ENCODE data around the gene KCNB1. TPM values are rescaled to one million over a fixed set of nuclear protein-coding genes. Genes with fewer than 3 reads are reported as not detected.

Gene KCNB1
- polyA plus RNA-seq, 3 donors from 2014 or later = not detected

DNA sequence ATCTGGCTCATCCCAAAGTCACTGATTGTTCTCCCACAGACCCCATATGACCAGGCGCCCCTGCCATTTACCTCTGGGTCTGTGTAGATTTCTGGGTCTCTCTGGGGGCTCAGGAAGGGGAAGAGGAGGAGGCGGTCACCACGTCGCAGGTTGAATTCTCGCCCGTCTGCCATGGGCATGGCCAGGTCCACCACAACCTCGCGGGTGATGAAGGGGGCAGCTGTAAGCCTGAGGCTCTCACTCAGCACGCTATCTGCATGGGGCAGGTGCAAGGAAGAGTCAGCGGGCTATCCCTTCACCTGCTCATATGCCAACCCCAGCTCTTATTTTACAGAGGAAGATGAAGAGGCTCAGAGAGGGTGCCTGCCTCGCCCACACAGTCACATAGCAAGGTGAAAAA lies 30.5 kb upstream of the KCNB1 start:
- H3K36me3 Mint-ChIP-seq = no peaks in the 10 kb centered on the region

GRCh38 chr20:49511788-49512525 lies 29.5 kb upstream of the KCNB1 start:
- no peaks in the 10 kb centered on the region for H3K9me3 Mint-ChIP-seq
- H3K27me3 Mint-ChIP-seq (ENCODE audit: low read depth in 3 of 3) = peaks cover 8 to 31% (median 14%) of the 10 kb centered on the region in 3 donors
- H3K4me3 Mint-ChIP-seq = no peak overlapping the region
- H3K36me3 Mint-ChIP-seq = no peaks in the 10 kb centered on the region
- H3K27ac Mint-ChIP-seq = no peak overlapping the region
- DNase-seq = no peak
- H3K4me1 Mint-ChIP-seq = no peaks in the 10 kb centered on the region

More for the DNA sequence above, 30.5 kb upstream of the KCNB1 start:
- H3K4me1 Mint-ChIP-seq = peaks cover 7% of the 10 kb centered on the region in 2 donors
- no peak overlapping the region for H3K27ac Mint-ChIP-seq
- no peak for DNase-seq
- peaks cover 8 to 26% (median 11%) of the 10 kb centered on the region in 3 donors for H3K27me3 Mint-ChIP-seq (ENCODE audit: low read depth in 3 of 3)
- H3K9me3 Mint-ChIP-seq = no peaks in the 10 kb centered on the region
- H3K4me3 Mint-ChIP-seq = no peak overlapping the region

- no peak for DNase-seq
- Mint-ChIP-seq H3K36me3 (no peaks in the 10 kb centered on the region), H3K4me3 (no peak overlapping the region), H3K27me3 (ENCODE audit: low read depth in 3 of 3) (peaks cover 8 to 31% (median 14%) of the 10 kb centered on the region in 3 donors), H3K9me3 (no peaks in the 10 kb centered on the region), H3K4me1 (no peaks in the 10 kb centered on the region), H3K27ac (no peak overlapping the region)
These were observed 28.2 kb upstream of the KCNB1 start for GRCh38 chr20:49510562-49511122.

DNA sequence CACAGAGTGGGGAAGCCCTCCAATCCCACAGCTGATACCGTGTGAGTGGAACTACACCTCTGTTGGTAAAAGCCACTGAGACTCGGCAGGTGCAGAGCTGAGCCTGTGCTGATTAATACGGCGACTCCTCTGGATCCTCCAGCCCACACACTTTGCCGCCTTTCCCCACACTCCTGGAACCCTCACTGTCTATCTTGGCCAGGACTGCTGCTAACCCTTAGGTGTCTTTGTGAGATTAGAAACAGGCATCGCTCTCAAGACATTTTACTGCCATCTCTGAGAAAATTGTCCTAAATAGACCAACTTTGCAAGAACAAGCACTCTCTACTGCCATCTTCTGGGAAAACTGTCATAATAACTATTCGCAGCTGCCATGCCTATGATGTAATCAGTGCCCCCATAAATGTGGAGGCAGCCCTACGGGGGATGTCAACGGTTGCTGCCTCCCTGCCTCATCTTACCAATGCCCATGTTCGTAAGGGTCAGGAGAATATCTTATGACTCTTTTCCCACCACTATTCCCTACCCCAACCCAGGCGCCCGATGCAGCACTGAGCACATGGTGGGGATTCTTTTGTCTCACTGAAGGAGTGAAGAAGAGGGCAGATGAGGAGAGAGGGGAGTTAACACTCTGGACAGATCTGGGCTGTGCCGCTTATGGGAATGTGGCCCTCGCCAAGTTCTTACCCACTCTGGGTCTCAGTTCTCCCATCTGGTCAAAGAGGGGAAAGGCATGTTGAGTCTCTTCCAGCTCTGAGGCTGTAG lies 26.1 kb upstream of the KCNB1 start:
- H3K36me3 Mint-ChIP-seq = no peaks in the 10 kb centered on the region
- DNase-seq = peak in 1 of 3 donors; percentile 19
- no peak overlapping the region for H3K4me3 Mint-ChIP-seq
- H3K9me3 Mint-ChIP-seq = no peaks in the 10 kb centered on the region
- H3K4me1 Mint-ChIP-seq = no peaks in the 10 kb centered on the region
- peaks cover 7 to 26% (median 14%) of the 10 kb centered on the region in 3 donors for H3K27me3 Mint-ChIP-seq (ENCODE audit: low read depth in 3 of 3)
- no peak overlapping the region for H3K27ac Mint-ChIP-seq

- Mint-ChIP-seq H3K4me3 (no peak overlapping the region), H3K27ac (no peak overlapping the region), H3K27me3 (ENCODE audit: low read depth in 3 of 3) (peaks cover 5 to 28% (median 16%) of the 10 kb centered on the region in 3 donors), H3K36me3 (no peaks in the 10 kb centered on the region), H3K4me1 (no peaks in the 10 kb centered on the region), H3K9me3 (no peaks in the 10 kb centered on the region)
- no peak for DNase-seq
These were observed 25.4 kb upstream of the KCNB1 start for GRCh38 chr20:49507741-49508434.

DNA sequence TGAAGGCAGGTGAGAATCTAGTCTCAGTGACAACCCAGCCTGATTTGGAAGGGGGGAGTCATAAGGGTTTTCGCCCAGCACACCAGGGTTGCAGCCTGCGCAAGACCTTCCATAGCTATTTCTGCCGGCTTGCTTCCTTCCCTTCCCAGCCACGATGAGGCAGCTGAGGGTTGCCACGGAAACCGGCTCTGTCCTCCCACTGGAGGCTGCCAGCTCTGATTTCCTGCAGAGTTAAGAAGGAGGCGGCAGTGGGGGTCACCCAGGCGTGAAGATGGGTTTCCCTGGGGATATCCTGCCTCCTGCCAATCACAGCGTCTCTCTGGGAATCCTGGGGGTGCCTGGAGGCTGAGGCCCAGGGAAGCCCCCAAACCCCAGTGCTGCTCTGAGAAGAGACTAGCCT lies 23.1 kb upstream of the KCNB1 start:
- H3K27ac Mint-ChIP-seq = no peak overlapping the region

DNA sequence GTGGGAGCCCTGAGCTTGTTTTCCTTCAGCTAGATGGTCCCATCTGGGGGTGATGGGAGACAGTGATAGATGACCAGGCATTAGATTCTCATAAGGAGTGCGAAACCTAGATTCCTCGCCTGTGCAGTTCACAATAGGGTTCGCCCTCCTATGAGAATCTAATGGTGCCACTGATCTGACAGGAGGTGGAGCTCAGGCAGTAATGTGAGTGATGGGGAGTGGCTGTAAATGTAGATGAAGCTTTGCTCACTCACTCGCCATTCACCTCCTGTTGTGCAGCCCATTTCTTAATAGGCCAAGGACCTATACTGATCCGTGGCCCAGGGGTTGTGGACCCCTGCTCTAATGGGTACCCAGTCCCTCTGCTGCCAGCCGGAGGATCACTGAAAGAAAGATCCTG lies 20.7 kb upstream of the KCNB1 start:
- no peak for DNase-seq
- Mint-ChIP-seq H3K4me3 (no peak overlapping the region), H3K9me3 (no peaks in the 10 kb centered on the region), H3K27me3 (ENCODE audit: low read depth in 3 of 3) (peaks cover 2 to 18% (median 7%) of the 10 kb centered on the region in 3 donors), H3K36me3 (no peaks in the 10 kb centered on the region), H3K27ac (no peak overlapping the region), H3K4me1 (no peaks in the 10 kb centered on the region)

More for the DNA sequence above, 23.1 kb upstream of the KCNB1 start:
- no peak for DNase-seq
- Mint-ChIP-seq H3K9me3 (no peaks in the 10 kb centered on the region), H3K36me3 (no peaks in the 10 kb centered on the region), H3K4me3 (no peak overlapping the region), H3K4me1 (no peaks in the 10 kb centered on the region), H3K27me3 (ENCODE audit: low read depth in 3 of 3) (peaks cover 7 to 26% (median 16%) of the 10 kb centered on the region in 3 donors)

- Mint-ChIP-seq H3K27ac (no peak overlapping the region), H3K27me3 (ENCODE audit: low read depth in 3 of 3) (peaks cover 2 to 14% (median 2%) of the 10 kb centered on the region in 3 donors), H3K4me1 (no peaks in the 10 kb centered on the region), H3K36me3 (no peaks in the 10 kb centered on the region), H3K9me3 (no peaks in the 10 kb centered on the region), H3K4me3 (no peak overlapping the region)
- DNase-seq = no peak
These were observed 19.4 kb upstream of the KCNB1 start for GRCh38 chr20:49501917-49502316.

DNA sequence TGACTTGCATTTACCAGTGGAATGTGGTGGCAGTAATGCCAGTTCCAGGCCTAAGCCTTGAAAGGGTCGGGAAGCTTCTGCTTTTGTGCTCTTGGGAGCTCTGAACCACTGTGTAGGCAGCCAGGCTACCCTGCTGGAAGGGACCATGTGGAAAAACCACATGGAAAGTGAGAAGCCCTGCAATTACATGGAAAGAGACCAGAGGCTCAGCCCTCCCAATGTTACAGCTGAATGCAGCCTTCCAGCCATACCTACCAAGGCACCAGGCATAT lies 14.9 kb upstream of the KCNB1 start:
- Mint-ChIP-seq H3K9me3 (no peaks in the 10 kb centered on the region), H3K4me3 (no peak overlapping the region), H3K27ac (no peak overlapping the region), H3K27me3 (ENCODE audit: low read depth in 3 of 3) (peaks cover 5 to 9% (median 7%) of the 10 kb centered on the region in 3 donors), H3K36me3 (no peaks in the 10 kb centered on the region), H3K4me1 (no peaks in the 10 kb centered on the region)
- DNase-seq = no peak

- no peak overlapping the region for H3K4me3 Mint-ChIP-seq
- no peak overlapping the region for H3K27ac Mint-ChIP-seq
- peaks cover 5 to 12% (median 9%) of the 10 kb centered on the region in 3 donors for H3K27me3 Mint-ChIP-seq (ENCODE audit: low read depth in 3 of 3)
- no peak for DNase-seq
- H3K4me1 Mint-ChIP-seq = no peaks in the 10 kb centered on the region
- H3K9me3 Mint-ChIP-seq = no peaks in the 10 kb centered on the region
- H3K36me3 Mint-ChIP-seq = no peaks in the 10 kb centered on the region
These were observed 14.3 kb upstream of the KCNB1 start for GRCh38 chr20:49496553-49497397.

DNA sequence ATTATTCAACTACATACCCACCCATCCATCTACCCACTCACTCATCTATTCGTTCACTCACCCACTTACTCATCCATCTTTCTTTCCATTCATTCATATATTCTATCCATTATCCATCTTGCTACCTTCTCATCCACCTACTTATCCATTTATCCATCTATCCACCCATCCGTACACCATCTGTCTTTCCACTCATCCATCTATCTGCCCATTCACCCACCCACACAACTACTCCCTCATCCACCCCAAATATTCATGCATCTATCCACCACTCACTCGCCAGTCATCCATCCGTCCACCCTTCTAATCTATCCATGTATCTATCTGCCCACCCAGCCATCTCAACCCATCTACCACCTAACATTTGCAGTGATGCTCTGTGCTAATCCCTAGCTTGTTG lies 13.6 kb upstream of the KCNB1 start:
- H3K27ac Mint-ChIP-seq = no peak overlapping the region
- no peaks in the 10 kb centered on the region for H3K4me1 Mint-ChIP-seq
- H3K36me3 Mint-ChIP-seq = no peaks in the 10 kb centered on the region
- no peaks in the 10 kb centered on the region for H3K9me3 Mint-ChIP-seq
- H3K4me3 Mint-ChIP-seq = no peak overlapping the region
- peaks cover 3 to 12% (median 4%) of the 10 kb centered on the region in 3 donors for H3K27me3 Mint-ChIP-seq (ENCODE audit: low read depth in 3 of 3)
- no peak for DNase-seq

GRCh38 chr20:49490689-49491088 lies 8.2 kb upstream of the KCNB1 start:
- peaks cover 4 to 24% (median 15%) of the 10 kb centered on the region in 3 donors for H3K27me3 Mint-ChIP-seq (ENCODE audit: low read depth in 3 of 3)
- H3K4me3 Mint-ChIP-seq = no peak overlapping the region
- H3K27ac Mint-ChIP-seq = no peak overlapping the region
- no peaks in the 10 kb centered on the region for H3K36me3 Mint-ChIP-seq
- no peak for DNase-seq
- H3K4me1 Mint-ChIP-seq = no peaks in the 10 kb centered on the region
- H3K9me3 Mint-ChIP-seq = peaks cover 0 to 6% (median 0%) of the 10 kb centered on the region in 6 donors

- Mint-ChIP-seq H3K9me3 (peaks cover 0 to 6% (median 0%) of the 10 kb centered on the region in 6 donors), H3K27ac (no peak overlapping the region), H3K4me3 (no peak overlapping the region), H3K4me1 (peaks cover 1 to 2% of the 10 kb centered on the region in 2 donors), H3K27me3 (ENCODE audit: low read depth in 3 of 3) (peaks cover 11 to 32% (median 20%) of the 10 kb centered on the region in 3 donors), H3K36me3 (no peaks in the 10 kb centered on the region)
- no peak for DNase-seq
These were observed 7.2 kb upstream of the KCNB1 start for GRCh38 chr20:49489688-49490087.

All from immature natural killer cell (primary cell).